ENCODE measurements around the gene ATP9A.

Gene ATP9A

GRCh38 chr20:51625105-51625504 is 143.1 kb downstream of the ATP9A start:
- DNase-seq = no peak

- peak; percentile 54 for DNase-seq
These were observed 143.9 kb downstream of the ATP9A start for GRCh38 chr20:51624157-51624731.

- no peak for DNase-seq
These were observed 144.9 kb downstream of the ATP9A start for GRCh38 chr20:51623255-51623654.

- no peak for DNase-seq
These were observed 146.0 kb downstream of the ATP9A start for GRCh38 chr20:51622004-51622874.

GRCh38 chr20:51620432-51620831 is 147.8 kb downstream of the ATP9A start:
- DNase-seq = no peak

- no peak for DNase-seq
These were observed 152.1 kb downstream of the ATP9A start for GRCh38 chr20:51616060-51616459.

- no peak for DNase-seq
These were observed 153.5 kb downstream of the ATP9A start for GRCh38 chr20:51614687-51615086.

- DNase-seq = no peak
These were observed 154.6 kb downstream of the ATP9A start for GRCh38 chr20:51613580-51613979.

GRCh38 chr20:51612896-51613295 is 155.3 kb downstream of the ATP9A start:
- no peak for DNase-seq

- DNase-seq = no peak
These were observed 156.6 kb downstream of the ATP9A start for GRCh38 chr20:51611625-51611890.

GRCh38 chr20:51610761-51611624 is 157.2 kb downstream of the ATP9A start:
- no peak for DNase-seq

- no peak for DNase-seq
These were observed 158.1 kb downstream of the ATP9A start for GRCh38 chr20:51610111-51610510.

GRCh38 chr20:51609251-51609650 is 158.9 kb downstream of the ATP9A start:
- DNase-seq = no peak

- DNase-seq = no peak
These were observed 160.1 kb downstream of the ATP9A start for GRCh38 chr20:51608061-51608460.

GRCh38 chr20:51607170-51607569 is 161.0 kb downstream of the ATP9A start:
- no peak for DNase-seq

GRCh38 chr20:51604851-51605250 is 163.3 kb downstream of the ATP9A start:
- DNase-seq = no peak

- peak; percentile 40 for DNase-seq
These were observed 166.1 kb downstream of the ATP9A start for GRCh38 chr20:51602131-51602530.

- no peak for DNase-seq
These were observed 167.2 kb downstream of the ATP9A start for GRCh38 chr20:51600950-51601349.

GRCh38 chr20:51600016-51600420 is 168.2 kb downstream of the ATP9A start:
- DNase-seq = no peak

GRCh38 chr20:51598556-51598955 is 169.6 kb downstream of the ATP9A start:
- DNase-seq = no peak

GRCh38 chr20:51597389-51598231 is 170.6 kb downstream of the ATP9A start:
- DNase-seq = no peak

GRCh38 chr20:51596668-51597388 is 171.4 kb downstream of the ATP9A start:
- no peak for DNase-seq

All from MV-4-11 (cell line).